GM10266 (cell line): Measurements from ENCODE around the gene UBQLN4.

Experiments
- DNase-seq: peaks from one replicate; pipeline ENCODE4 v3.0.0; 2012; ENCODE audit errors: extremely low spot score
- TF ChIP-seq, protein P1 (sequence below): IDR thresholded peaks from 2 replicates; pipeline ENCODE4 v1.5.1; 2012; ENCODE audit warnings: mild to moderate bottlenecking, low read depth; ENCODE audit not compliant: control insufficient read depth, insufficient read depth; ENCODE audit errors: missing control alignments

Gene UBQLN4

GRCh38 chr1:156097499-156098178, 44.0 kb upstream of the UBQLN4 start:
- DNase-seq = no peak
- TF ChIP-seq, protein P1, sequence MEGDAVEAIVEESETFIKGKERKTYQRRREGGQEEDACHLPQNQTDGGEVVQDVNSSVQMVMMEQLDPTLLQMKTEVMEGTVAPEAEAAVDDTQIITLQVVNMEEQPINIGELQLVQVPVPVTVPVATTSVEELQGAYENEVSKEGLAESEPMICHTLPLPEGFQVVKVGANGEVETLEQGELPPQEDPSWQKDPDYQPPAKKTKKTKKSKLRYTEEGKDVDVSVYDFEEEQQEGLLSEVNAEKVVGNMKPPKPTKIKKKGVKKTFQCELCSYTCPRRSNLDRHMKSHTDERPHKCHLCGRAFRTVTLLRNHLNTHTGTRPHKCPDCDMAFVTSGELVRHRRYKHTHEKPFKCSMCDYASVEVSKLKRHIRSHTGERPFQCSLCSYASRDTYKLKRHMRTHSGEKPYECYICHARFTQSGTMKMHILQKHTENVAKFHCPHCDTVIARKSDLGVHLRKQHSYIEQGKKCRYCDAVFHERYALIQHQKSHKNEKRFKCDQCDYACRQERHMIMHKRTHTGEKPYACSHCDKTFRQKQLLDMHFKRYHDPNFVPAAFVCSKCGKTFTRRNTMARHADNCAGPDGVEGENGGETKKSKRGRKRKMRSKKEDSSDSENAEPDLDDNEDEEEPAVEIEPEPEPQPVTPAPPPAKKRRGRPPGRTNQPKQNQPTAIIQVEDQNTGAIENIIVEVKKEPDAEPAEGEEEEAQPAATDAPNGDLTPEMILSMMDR = no peak

DNA sequence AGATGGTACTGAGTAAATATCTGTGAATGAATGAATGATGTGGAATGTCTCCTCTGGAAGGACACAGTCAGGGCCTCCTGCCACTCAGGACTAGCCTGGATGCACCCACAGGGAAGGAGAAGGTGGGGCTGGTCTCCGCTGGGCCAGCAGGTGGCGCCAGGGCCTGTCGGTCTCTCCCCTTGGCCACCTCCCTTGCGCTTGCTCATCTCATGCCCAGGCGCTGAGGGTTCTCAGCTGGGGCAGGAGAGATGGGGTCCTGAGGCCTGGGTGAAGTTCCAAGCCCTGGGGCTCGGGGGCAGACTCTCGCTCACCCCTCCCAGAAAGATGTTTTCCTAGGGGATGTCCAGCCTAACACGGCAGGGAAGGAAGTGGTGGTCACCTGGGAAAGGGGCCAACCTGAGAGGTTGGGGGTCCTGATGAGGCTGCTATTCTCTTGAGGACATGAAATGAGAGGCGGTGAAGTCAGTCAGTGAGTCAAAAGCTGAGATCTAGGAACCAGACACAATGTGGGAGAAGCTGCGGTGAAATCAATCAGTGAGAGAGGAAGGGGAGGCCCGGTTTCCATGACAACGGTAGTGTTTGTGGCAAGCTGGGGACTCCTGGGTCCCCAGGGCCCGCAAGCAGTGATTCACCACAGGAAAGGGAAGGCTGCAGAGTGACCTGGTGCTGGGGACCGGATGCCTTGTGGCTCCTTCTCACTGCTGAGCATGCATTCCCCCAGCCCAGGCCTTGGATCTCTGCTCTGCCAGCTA, 43.2 kb upstream of the UBQLN4 start:
- TF ChIP-seq, protein P1 = peak; percentile 95
- DNase-seq = peak; percentile 85

GRCh38 chr1:156095906-156096508, 42.4 kb upstream of the UBQLN4 start:
- TF ChIP-seq, protein P1 = no peak
- DNase-seq = no peak

DNA sequence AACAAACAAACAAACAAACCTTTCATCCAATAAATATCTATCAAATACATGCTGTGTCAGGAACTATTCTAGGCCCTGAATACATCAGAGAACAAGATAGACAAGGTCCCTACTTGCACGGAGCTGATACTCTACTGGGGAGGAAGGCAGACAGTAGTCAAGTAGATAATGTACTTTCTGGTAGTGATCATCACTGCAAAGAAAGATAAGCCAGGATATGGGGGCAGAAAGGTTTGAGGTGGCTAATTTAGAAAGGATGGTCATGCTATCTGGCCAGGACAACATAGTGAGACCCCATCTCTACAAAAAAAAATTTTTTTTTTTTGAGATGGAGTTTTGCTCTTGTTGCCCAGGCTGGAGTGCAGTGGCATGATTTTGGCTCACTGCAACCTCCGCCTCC, 38.0 kb upstream of the UBQLN4 start:
- TF ChIP-seq, protein P1 = no peak

GRCh38 chr1:156090840-156091188, 37.2 kb upstream of the UBQLN4 start:
- DNase-seq = peak; percentile 81

More for the DNA sequence above, 38.0 kb upstream of the UBQLN4 start:
- no peak for DNase-seq

GRCh38 chr1:156090138-156090839, 36.7 kb upstream of the UBQLN4 start:
- TF ChIP-seq, protein P1 = no peak
- no peak for DNase-seq

More at GRCh38 chr1:156090840-156091188, 37.2 kb upstream of the UBQLN4 start:
- TF ChIP-seq, protein P1 = peak; percentile 73
